Measurements from ENCODE around the gene HPCAL1.

Gene HPCAL1

GRCh38 chr2:10424916-10425505, 122.3 kb downstream of the HPCAL1 start:
- no peak for DNase-seq (ENCODE audit: low read depth, low spot score)

DNA sequence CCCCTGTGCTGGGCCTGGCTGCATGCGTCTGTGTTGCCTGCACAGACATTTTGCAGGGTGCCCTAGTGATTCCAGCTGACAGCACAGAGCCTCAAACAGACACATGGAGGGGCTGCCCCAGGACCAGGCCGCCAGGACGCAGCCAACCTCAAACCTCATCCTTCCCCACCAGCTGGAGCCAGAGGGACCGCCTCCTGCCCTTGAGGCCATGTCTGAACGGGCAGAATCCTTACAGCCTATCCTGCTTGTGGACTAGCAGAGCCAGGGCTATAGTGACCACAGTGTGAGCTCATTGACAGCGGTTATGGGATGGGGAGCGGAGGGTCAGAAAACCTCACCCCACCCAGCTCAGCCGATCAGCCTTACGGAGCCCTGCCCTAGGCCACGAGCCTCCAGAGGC, 123.0 kb downstream of the HPCAL1 start:
- DNase-seq (ENCODE audit: low read depth, low spot score) = no peak

- no peak for DNase-seq (ENCODE audit: low read depth, low spot score)
These were observed 124.3 kb downstream of the HPCAL1 start for GRCh38 chr2:10426726-10427617.

DNA sequence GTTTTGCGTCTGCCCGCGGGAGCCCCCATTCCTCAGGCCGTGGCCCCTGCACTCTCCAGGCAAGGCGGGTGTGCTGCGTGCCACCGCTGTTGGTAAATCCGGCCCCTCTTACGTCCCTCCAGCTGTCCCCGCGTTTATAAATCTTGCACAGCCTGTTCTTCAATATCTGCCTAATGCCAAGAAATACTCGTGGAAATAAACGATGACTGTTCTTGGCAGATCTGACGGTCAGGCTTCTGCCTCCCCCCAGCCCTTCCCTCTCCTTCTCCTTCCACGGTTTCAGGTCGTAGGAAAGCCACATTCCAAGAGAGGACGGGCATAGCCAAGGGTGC, 124.9 kb downstream of the HPCAL1 start:
- DNase-seq (ENCODE audit: low read depth, low spot score) = no peak

DNA sequence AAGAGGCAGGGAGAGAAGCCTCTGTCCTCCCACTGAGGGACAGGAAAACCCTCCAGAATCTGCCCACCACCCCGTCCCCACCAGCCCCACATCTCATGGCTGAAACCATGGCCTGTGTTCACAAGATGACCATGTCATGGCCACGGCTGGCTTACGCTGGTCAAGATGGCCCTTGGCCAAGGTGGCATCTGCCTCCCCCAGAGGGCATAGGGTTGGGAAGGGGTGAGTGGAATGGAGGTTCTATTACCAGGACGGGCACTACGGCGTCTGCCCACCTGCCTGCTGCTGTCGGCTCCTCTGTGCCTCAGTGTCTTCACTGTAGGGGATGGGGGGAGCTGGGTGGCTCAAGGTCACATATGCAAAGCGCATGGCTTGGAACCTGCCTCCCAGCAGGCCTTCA, 125.7 kb downstream of the HPCAL1 start:
- no peak for DNase-seq (ENCODE audit: low read depth, low spot score)

DNA sequence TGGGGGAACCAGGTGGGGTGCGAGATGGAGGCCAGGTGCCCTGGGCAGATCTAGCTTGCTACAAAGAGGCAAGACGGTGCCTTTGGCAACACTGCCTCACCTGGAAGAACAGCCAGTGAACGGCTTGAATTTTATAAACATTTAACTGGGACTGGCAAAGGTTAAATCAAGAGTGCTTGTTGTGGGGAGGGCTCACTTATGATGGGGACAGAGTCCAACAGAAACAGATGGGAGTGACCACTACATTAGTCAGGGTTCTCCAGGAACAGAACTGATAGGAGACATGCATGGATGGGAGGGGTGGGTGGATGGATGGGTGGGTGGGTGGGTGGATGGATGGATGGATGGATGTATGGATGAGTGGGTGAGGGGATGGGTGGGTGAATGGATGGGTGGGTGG, 126.2 kb downstream of the HPCAL1 start:
- no peak for DNase-seq (ENCODE audit: low read depth, low spot score)

DNA sequence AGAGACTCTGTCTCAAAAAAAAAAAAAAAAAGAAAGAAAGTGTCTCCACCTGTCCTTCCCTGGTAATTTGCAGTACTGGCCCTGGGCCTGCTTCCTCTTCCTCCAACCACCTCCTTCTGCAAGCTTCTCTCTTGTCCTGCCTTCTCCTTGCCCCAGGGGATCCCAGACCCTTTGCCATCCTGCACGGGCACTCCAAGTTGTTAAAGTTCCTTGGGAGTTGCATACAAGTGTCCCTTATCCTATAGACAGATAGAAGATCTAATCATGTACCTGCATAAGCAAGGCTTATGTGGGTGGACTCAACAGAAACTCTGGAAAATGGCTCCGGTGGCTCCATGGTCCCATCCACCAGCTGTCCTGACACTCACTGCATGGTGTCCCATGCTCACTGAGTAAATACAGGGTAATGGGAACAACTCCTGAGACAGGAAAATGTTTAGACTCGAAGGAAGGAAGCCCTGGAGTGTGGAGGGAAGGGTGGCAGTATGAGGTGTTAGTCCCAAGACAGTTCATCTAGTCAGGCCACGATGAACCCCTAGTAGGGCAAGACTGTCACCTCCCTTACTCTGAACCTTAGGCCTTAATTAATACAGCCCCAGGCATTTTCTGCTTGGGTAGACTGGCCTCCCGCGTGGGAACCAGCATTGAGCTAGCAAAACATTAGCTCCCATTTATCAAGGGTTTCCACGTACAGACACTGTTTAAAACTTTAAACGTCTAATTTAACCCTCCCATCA, 128.3 kb downstream of the HPCAL1 start:
- no peak for DNase-seq (ENCODE audit: low read depth, low spot score)

DNA sequence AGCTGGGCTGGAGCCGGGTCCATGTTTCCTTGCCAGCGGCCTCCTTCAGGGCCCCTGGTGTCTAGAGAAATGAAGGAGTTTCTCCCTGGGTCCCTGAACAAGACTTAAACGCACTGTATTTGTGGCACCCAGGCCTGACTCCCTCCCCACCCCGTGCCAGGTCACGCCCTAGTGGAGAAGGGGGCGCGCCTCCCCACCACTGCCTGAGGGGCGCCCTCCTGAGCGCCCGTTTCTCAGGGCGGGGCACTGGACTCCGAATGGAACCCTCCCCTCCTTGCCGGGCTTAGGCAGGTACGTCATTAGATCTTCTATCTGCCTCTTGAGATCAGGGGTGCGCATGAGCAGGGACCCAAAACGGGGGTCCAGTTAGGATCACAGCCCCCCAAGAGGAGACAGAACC, 129.1 kb downstream of the HPCAL1 start:
- DNase-seq (ENCODE audit: low read depth, low spot score) = no peak

DNA sequence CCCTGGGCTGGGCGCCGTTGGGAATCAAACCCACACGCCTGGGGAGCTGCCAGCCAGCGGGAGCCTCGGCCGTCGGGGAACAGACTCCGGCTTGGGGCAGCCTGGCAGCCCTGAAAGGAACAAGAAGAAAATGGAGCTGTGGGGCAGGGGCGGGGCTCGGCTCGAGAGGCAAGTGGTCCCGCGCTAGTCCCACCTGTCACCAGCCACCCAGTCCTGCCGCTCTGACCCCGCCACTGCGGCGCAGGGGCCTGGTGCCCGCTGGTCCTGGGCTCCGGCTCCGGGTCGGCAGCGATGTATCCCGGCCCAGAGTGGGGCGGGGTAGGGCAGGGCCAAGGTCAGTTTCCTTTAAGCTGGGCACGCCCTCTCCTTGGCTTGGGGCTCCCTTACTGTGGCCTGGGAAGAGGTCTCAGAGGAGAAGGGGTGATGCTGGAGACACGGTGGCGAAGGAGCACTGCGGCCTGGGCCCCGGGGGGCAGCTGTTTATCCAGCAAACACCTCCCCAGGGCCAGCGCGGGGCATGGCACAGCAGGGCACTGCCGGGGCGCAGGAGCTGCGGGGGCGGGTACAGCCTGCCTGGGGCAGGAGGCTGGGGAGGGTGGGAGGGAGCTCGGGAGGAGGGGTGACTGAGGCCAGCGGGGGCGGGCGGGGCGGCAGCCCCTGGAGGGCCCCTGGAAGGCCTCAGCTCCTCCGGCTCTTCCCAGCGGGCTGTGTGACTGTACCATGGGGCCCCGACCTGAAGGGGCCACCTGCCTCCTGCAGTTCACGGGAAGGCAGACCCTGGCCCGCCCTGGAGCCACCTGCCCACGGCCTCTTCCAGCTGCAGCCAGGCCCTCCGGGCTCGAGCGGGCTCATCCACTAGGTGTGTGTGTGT, 129.8 kb downstream of the HPCAL1 start:
- no peak for DNase-seq (ENCODE audit: low read depth, low spot score)

- DNase-seq (ENCODE audit: low read depth, low spot score) = no peak
These were observed 130.7 kb downstream of the HPCAL1 start for GRCh38 chr2:10433264-10433946.

DNA sequence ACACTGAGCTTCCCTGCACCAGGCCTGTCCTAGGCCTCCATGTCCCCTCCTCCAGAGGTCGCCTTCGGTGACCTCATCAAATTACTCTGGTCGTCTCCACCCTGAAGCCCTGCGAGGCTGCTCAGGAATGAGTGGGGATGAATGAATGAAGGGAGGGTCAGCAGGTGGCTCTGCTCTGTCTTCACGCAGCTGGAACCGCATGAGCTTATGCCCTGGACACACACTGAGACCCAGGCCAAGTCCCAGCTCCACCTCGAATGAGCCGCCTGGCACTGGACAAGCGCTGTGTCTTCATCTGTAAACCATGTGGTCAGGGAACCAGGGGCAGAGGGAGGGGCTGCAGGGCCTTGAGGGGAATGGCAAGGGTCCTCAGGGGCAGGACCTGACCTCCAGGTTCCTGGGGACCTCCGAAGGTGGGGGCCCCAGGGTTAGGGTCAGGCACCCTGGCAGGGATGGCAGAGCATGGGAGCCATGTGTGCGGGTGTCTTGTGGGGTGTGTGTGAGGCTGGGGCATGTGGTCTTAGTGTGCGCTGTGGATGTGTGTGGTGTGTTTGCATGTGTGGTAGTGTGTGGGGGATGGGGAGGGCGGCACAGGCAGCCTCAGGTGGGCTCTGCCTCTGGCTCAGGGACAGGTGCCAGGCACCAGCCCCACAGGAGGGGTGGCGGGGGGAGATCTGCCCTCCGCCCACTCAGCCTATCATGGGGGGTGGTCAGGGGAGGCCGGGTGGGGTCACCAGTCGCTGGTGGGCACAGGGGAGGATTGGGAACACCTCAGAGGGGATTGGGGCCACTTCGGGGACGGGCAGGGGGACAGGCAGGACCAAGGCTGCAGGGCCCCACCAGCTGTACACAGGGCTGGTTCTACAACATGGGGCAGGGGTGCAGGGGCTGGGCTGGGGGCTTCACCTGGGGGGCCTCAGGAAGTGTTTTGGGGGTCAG, 131.5 kb downstream of the HPCAL1 start:
- DNase-seq (ENCODE audit: low read depth, low spot score) = no peak

GRCh38 chr2:10434886-10435819, 132.4 kb downstream of the HPCAL1 start:
- DNase-seq (ENCODE audit: low read depth, low spot score) = no peak

- no peak for DNase-seq (ENCODE audit: low read depth, low spot score)
These were observed 133.1 kb downstream of the HPCAL1 start for GRCh38 chr2:10435820-10436204.

DNA sequence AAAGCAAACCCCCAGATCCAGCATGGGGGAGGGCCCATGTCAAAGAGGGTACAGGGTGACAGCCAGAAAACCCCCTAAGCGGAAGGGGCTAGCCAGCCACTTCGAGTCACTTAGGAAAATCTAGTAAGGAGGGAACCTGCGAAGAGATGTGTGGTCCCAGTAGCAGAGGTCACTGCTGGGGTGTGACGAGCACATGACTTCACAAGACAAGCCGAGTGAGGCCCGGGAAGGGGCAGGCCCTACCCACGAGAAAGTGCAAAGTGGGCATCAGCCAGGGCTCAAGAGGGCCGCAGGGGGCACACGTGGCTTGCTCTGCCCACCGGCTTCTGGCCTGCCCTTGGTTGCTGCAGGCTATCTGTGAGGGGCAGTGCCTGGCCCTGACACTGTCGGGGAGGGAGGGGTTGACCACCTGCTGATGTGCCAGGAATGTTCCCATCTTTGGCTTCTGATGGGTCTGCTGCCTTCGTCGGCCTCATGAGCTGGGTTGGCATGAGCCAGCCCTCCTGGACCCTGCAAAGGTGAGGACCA, 133.9 kb downstream of the HPCAL1 start:
- no peak for DNase-seq (ENCODE audit: low read depth, low spot score)

GRCh38 chr2:10437806-10438205, 135.1 kb downstream of the HPCAL1 start:
- DNase-seq (ENCODE audit: low read depth, low spot score) = no peak

- DNase-seq (ENCODE audit: low read depth, low spot score) = no peak
These were observed 136.0 kb downstream of the HPCAL1 start for GRCh38 chr2:10438688-10439087.

- no peak for DNase-seq (ENCODE audit: low read depth, low spot score)
These were observed 136.6 kb downstream of the HPCAL1 start for GRCh38 chr2:10439185-10439879.

GRCh38 chr2:10439971-10440370, 137.3 kb downstream of the HPCAL1 start:
- no peak for DNase-seq (ENCODE audit: low read depth, low spot score)
